ENCODE data around the gene LTN1.

LTN1 gene

GRCh38 chr21:28922368-28922767 lies 70.3 kb downstream of the LTN1 start:
- no peak for DNase-seq

- no peak for DNase-seq
Observed at GRCh38 chr21:28916150-28916893, 76.4 kb downstream of the LTN1 start.

- no peak for DNase-seq
Observed at GRCh38 chr21:28913071-28913470, 79.6 kb downstream of the LTN1 start.

GRCh38 chr21:28910280-28910887 lies 82.3 kb downstream of the LTN1 start:
- no peak for DNase-seq

GRCh38 chr21:28908351-28908750 lies 84.3 kb downstream of the LTN1 start:
- no peak for DNase-seq

- DNase-seq: no peak
Observed at GRCh38 chr21:28906841-28907240, 85.8 kb downstream of the LTN1 start.

- no peak for DNase-seq
Observed at GRCh38 chr21:28906236-28906635, 86.4 kb downstream of the LTN1 start.

- no peak for DNase-seq
Observed at GRCh38 chr21:28904961-28905435, 87.7 kb downstream of the LTN1 start.

GRCh38 chr21:28903448-28903847 lies 89.2 kb downstream of the LTN1 start:
- DNase-seq: no peak

- no peak for DNase-seq
Observed at GRCh38 chr21:28900481-28900880, 92.2 kb downstream of the LTN1 start.

- DNase-seq: no peak
Observed at GRCh38 chr21:28899744-28900143, 92.9 kb downstream of the LTN1 start.

GRCh38 chr21:28899220-28899619 lies 93.5 kb downstream of the LTN1 start:
- DNase-seq: no peak

GRCh38 chr21:28893687-28894086 lies 99.0 kb downstream of the LTN1 start:
- DNase-seq: no peak

- DNase-seq: no peak
Observed at GRCh38 chr21:28892199-28893111, 100.2 kb downstream of the LTN1 start.

GRCh38 chr21:28885853-28886177 lies 106.9 kb downstream of the LTN1 start:
- no peak for DNase-seq

- DNase-seq: peak; percentile 82
Observed at GRCh38 chr21:28884976-28885852, 107.5 kb downstream of the LTN1 start.

GRCh38 chr21:28884481-28884880 lies 108.2 kb downstream of the LTN1 start:
- no peak for DNase-seq

GRCh38 chr21:28883931-28884330 lies 108.7 kb downstream of the LTN1 start:
- no peak for DNase-seq

GRCh38 chr21:28882345-28882744 lies 110.3 kb downstream of the LTN1 start:
- no peak for DNase-seq
